ENCODE measurements around the gene TSEN54.

Gene TSEN54

DNA sequence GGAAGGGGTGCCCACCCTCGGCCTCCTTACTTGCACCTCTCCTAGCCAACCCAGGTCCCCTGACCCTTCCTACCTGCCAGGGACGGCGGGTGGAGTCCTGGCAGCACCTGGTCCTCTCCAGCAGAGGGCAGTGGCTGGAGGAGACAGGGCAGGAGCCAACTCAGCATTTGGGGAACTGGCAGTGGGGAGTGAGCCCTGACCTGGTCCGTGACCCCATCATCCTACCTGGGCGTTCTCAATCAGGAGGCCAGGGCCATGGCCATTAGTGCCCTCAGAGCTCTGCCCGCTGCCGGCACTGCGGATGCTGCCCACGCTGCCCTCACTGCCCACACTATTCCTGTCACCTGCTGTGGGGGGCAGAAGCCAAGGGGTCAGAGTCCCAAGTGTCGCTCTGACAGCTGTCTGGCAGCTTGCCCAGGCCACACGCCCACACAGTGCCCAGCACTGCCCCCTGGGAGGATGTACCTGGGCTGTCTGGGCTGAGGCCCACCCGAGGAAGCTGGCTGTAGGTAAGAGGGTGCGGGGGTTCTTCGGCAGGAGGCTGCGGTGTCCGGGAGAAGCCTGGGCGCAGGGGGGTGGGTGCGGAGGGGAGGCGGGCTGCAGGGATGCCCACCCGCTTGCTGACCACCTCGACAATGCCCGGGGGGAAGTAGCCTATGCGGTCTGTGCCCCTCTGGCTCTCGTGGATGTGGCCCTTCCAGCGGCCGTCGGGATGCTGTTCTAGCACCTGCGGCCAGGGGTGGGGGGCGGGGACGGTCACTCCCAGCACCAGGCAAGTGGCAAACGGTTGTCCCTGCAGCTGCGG is 11.8 kb upstream of the TSEN54 start:
- no peaks in the 10 kb centered on the region for H3K9me3 Mint-ChIP-seq
- H3K4me1 Mint-ChIP-seq (ENCODE audit: low read depth), result no peaks in the 10 kb centered on the region
- DNase-seq, result peak; percentile 52
- peaks cover 9% of the 10 kb centered on the region for H3K36me3 Mint-ChIP-seq (ENCODE audit: low read depth)
- H3K4me3 Mint-ChIP-seq, result no peak overlapping the region
- H3K27ac Mint-ChIP-seq, result no peak overlapping the region
- no peaks in the 10 kb centered on the region for H3K27me3 Mint-ChIP-seq

DNA sequence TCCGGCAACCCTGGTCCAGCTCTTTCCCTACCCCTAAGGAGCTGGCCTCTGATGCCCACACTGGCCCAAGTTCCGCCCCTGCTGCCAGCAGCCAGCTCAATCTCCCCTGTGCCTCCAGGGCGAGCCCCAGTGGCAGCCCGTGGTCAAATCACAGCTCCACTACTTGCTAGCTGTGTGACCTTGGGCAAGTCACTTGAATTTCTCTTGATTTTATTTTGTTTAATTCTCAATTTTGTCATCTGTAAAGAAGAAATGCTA is 11.2 kb upstream of the TSEN54 start:
- no peak overlapping the region for H3K27ac Mint-ChIP-seq
- H3K36me3 Mint-ChIP-seq (ENCODE audit: low read depth), result peaks cover 4% of the 10 kb centered on the region
- no peak for DNase-seq
- H3K27me3 Mint-ChIP-seq, result no peaks in the 10 kb centered on the region
- no peaks in the 10 kb centered on the region for H3K4me1 Mint-ChIP-seq (ENCODE audit: low read depth)
- no peaks in the 10 kb centered on the region for H3K9me3 Mint-ChIP-seq
- no peak overlapping the region for H3K4me3 Mint-ChIP-seq

DNA sequence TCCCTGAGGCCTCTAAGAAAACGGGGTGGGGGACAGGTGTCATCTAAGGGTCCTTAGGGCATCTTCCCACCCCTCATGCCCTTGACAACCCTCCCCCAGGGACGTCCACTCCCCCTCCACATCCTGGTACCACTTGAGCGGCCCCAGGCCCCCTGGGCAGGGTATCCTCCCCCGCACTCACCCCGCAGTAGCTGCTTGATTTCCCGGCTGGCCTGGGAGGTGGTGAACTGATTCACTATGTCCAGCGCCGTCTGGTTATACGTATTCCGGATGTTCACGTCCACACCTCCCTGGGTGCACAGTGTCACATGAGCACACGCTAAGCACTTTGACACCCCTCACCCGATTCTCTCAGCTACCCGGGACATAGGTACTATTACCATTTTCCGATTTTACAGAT is 10.7 kb upstream of the TSEN54 start:
- no peak for DNase-seq
- no peak overlapping the region for H3K4me3 Mint-ChIP-seq
- no peaks in the 10 kb centered on the region for H3K4me1 Mint-ChIP-seq (ENCODE audit: low read depth)
- no peaks in the 10 kb centered on the region for H3K9me3 Mint-ChIP-seq
- H3K27me3 Mint-ChIP-seq, result no peaks in the 10 kb centered on the region
- no peaks in the 10 kb centered on the region for H3K36me3 Mint-ChIP-seq (ENCODE audit: low read depth)
- no peak overlapping the region for H3K27ac Mint-ChIP-seq

DNA sequence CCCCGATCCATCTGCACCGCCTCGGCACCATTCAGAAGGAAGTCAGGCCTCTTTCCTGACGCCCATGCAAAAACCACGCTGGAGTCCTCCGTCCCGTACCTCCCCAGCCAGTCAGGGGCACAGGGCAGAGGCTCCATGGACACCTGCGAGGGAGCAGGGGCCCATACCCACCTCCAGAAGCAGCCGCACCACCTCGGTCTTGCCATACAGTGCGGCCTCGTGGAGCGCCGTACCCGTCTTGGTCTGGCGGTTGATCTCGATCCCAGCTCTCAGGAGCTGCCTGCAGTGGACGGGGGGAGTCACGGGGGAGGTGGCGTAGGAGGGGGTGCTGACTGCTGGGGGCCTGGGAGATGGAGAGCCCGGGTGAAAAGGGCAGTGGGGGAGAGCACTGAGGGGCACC is 10.2 kb upstream of the TSEN54 start:
- Mint-ChIP-seq H3K27me3 (no peaks in the 10 kb centered on the region), H3K36me3 (ENCODE audit: low read depth) (no peaks in the 10 kb centered on the region), H3K9me3 (no peaks in the 10 kb centered on the region), H3K4me3 (no peak overlapping the region), H3K27ac (no peak overlapping the region), H3K4me1 (ENCODE audit: low read depth) (no peaks in the 10 kb centered on the region)
- no peak for DNase-seq

DNA sequence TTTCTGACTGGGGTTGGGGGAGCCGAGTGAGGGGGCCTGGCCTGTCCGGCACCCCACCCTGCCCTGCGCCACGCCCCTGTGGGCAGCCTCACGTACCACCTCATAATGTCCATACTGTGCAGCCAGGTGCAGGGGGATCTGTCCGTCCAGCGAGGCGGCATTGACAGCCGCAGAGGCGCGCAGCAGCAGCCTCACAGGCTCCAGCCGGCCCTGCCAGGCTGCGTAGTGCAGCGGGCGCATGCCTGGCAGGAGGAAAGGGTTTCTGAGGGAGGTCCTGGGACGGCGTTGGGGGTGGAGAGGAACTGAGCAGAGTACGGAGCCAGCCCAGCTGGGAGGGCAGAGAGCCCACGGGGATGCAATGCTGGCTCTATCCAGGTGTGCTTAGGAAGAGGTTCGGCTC is 9.4 kb upstream of the TSEN54 start:
- Mint-ChIP-seq H3K9me3 (no peaks in the 10 kb centered on the region), H3K27me3 (no peaks in the 10 kb centered on the region), H3K4me1 (ENCODE audit: low read depth) (no peaks in the 10 kb centered on the region), H3K36me3 (ENCODE audit: low read depth) (no peaks in the 10 kb centered on the region), H3K4me3 (no peak overlapping the region), H3K27ac (no peak overlapping the region)
- DNase-seq, result no peak

DNA sequence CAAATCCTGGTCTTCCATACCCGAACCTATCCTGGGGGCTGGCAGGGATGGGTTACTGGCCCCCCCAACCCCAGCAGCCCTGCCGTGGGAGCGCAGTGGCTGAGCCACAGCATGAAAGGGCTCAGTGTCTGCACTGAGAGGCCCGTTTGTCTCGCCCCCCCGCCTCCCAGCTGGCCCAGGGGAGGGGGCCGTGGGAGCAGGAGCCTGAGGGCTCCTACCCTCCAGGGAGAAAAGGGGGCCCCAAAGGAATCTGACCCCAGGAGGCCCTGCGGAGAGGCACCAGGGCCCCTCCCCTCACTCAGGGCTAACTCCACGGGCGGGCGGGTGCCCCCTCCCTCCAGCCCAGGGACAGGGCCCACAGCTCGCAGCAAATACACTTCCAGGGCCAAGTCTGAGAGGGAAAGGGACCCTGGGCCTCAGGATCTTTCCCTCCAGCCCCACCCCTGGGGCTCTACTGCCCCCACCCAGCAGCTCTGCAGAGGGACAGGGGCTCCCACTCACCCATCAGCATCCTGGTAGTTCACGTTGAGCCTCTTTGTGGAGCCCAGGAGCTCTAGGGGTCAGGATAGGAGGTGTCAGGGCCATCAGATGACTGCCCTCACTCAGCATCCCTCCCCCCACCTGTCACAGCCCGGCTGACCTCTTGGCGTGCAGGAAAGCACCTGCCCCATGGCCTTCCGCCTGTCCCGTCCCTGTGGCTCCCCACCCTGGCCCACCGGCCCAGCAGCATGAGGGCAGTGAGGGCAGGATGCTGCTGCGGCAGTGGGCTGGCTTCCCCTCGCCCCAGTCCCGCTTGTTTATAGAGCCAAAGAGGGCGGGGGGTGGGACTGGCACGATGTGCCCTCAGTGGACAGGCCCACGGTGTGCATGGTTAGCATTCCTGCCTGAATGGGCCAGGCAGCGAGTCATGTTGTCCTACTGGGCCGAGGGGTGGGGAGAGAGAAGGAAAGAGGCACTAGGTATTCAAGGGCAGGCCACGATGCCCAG is 8.3 kb upstream of the TSEN54 start:
- DNase-seq, result no peak
- H3K27me3 Mint-ChIP-seq, result no peaks in the 10 kb centered on the region
- no peaks in the 10 kb centered on the region for H3K9me3 Mint-ChIP-seq
- no peak overlapping the region for H3K4me3 Mint-ChIP-seq
- no peaks in the 10 kb centered on the region for H3K36me3 Mint-ChIP-seq (ENCODE audit: low read depth)
- H3K27ac Mint-ChIP-seq, result no peak overlapping the region
- H3K4me1 Mint-ChIP-seq (ENCODE audit: low read depth), result no peaks in the 10 kb centered on the region

DNA sequence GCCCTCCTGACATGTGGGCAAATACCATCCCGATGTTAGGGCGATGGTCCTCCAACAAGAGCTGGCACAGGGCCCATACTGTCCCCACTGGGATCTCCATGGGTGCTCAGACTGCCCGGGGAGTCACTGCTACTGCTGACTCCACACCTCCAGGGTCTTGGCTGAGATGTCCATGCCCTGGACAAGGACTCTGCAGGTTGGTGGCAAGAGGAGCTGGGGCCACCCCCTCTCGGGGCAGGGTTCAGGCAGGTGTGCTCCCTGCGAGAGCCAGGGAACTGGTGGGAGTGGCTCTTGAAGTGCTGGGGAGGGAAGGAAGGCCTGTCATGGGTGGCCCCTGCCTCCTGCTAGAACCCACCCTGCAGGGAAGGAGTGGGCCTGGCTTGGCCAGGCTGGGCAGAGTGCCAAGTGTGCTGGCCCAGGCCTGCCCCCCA is 7.4 kb upstream of the TSEN54 start:
- H3K9me3 Mint-ChIP-seq, result no peaks in the 10 kb centered on the region

DNA sequence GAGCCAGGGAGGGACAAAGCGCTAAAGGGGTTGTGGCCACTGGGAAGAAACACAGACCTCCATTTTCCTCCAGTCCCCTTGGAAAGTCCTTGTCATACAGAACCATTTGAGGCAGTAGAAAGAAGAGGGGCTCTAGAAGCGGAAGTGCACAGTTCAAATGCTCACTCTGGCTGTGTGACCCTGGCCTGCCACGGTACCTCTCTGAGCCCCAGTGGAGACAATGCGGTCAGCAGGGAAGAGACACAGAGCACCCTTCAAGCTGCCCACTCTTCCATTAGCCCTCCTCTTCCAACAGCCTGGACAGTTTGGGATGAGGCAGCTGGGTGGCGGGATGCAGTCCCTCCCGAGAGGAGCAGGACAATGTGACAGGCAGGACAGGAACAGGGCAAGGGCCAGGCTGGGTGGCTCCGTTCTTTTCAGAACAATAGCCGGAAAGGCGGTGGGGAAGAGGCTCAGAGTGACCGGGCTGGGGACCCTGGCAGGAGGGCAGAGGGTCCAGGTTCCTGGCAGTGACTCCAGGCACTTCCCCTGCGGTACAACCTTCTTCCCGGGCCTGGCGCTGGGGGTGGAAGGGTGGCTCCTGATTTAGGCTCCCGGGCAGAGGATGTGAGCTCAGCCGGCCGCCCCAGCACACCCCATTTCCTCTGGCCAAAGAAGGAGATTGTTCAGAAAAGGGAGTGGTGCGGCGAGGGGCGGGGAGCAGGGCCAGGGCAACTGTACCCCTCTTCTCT is 6.6 kb upstream of the TSEN54 start:
- H3K4me3 Mint-ChIP-seq, result no peak overlapping the region
- H3K9me3 Mint-ChIP-seq, result no peaks in the 10 kb centered on the region
- no peak for DNase-seq
- no peak overlapping the region for H3K27ac Mint-ChIP-seq
- peaks cover 3% of the 10 kb centered on the region for H3K27me3 Mint-ChIP-seq
- H3K36me3 Mint-ChIP-seq (ENCODE audit: low read depth), result no peaks in the 10 kb centered on the region
- H3K4me1 Mint-ChIP-seq (ENCODE audit: low read depth), result peaks cover 2% of the 10 kb centered on the region

More for the DNA sequence above, 7.4 kb upstream of the TSEN54 start:
- H3K27ac Mint-ChIP-seq, result no peak overlapping the region
- peaks cover under 1% of the 10 kb centered on the region for H3K27me3 Mint-ChIP-seq
- H3K4me1 Mint-ChIP-seq (ENCODE audit: low read depth), result no peaks in the 10 kb centered on the region
- no peak overlapping the region for H3K4me3 Mint-ChIP-seq
- no peak for DNase-seq
- H3K36me3 Mint-ChIP-seq (ENCODE audit: low read depth), result no peaks in the 10 kb centered on the region

DNA sequence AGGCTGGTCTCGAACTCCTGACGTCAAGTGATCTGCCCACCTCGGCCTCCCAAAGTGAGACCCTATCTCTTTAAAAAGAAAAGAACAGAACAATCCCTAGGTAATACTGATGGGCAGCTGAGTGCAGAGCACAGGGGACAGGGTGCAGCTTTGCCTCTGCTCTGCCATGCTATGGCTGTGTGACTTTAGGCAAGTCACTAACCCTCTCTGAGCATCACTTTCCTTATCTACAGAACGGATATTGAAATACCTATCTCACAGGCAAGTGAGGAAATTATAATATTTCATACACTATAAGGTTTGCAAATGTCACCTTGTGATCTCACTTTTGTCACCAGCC is 5.1 kb upstream of the TSEN54 start:
- peaks cover 3% of the 10 kb centered on the region for H3K27me3 Mint-ChIP-seq
- H3K4me1 Mint-ChIP-seq (ENCODE audit: low read depth), result peaks cover 3% of the 10 kb centered on the region
- H3K27ac Mint-ChIP-seq, result no peak overlapping the region
- no peak overlapping the region for H3K4me3 Mint-ChIP-seq
- DNase-seq, result no peak
- H3K36me3 Mint-ChIP-seq (ENCODE audit: low read depth), result no peaks in the 10 kb centered on the region
- no peaks in the 10 kb centered on the region for H3K9me3 Mint-ChIP-seq

DNA sequence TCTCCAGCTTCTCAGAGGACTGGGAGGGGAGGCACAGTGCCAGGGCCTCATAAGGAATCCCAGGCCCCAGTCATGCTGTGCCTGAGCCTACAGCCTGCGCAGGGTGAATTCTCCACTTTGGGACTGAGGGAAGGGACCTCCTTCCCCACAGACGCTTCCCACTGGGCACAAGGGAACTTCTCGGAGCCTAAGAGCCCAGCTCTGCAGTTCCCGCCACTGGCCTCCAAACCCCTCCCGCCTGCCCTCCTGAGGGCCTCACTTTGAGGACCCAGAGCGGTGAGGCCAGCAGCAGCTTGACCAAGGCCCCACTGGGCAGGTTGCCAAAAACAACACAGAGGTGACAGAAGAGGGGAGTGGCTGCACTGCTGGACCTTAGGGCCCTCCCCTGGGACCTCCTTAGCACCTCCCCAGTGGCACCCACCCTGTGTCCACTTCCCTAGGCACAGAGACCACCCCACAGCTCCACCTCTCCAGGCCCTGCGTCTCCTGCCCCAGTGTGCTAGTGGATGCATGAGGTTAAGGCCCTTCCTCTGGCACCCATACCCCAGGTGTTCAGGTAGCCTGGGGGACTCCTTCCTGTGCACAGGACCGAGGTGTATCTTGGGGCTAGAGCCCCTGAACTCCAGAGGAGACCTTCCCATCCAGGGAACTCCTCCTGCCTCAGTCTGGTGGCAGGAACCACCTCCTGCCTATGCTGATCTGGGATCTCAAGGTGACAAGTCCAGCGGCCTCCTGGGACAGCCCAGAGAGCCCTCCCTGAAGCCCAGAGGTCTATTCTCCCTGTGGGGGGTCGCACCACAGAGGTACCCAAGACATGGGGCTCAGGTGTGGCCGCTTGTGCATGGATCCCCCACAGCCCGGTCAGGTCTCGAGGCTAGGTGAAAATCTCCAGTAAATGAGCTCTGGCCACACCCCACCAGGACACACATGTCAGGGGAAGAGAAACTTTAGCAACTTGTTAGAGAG is 4.4 kb upstream of the TSEN54 start:
- no peaks in the 10 kb centered on the region for H3K9me3 Mint-ChIP-seq
- no peak overlapping the region for H3K4me3 Mint-ChIP-seq
- peaks cover 3% of the 10 kb centered on the region for H3K4me1 Mint-ChIP-seq (ENCODE audit: low read depth)
- H3K27ac Mint-ChIP-seq, result no peak overlapping the region
- H3K27me3 Mint-ChIP-seq, result peaks cover 3% of the 10 kb centered on the region
- H3K36me3 Mint-ChIP-seq (ENCODE audit: low read depth), result no peaks in the 10 kb centered on the region
- DNase-seq, result no peak

DNA sequence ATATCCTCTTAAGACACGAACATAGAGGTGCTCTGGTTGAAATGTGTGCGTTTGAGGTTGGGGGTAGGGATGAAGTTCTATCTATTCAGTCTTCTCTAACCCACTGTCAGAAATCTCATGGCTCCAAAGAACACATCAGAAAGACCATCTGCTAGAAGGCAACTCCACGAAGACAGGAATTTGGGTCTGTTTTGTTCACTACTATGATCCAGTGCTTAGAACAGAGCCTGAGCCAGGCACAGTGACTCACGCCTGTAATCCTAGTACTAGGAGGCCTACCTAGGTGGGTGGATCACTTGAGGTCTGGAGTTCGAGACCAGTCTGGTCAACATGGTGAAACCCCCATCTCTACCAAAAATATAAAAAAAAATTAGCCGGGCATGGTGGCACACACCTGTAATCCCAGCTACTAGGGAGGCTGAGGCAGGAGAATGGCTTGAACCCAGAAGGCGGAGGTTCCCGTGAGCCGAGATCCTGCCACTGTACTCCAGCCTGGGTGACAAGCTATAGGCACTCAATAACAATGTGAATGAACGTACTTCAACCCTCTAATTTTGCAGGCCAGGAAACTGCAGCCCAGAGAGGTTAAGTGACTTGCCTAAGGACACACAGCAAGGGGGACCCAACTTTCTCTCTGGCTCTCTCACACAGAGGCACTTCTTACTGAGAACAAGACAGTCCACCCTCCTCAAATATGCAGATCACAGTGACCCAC is 3.2 kb upstream of the TSEN54 start:
- Mint-ChIP-seq H3K27ac (no peak overlapping the region), H3K36me3 (ENCODE audit: low read depth) (peaks cover 8% of the 10 kb centered on the region), H3K4me3 (no peak overlapping the region), H3K9me3 (no peaks in the 10 kb centered on the region), H3K4me1 (ENCODE audit: low read depth) (peaks cover 14% of the 10 kb centered on the region), H3K27me3 (peaks cover 3% of the 10 kb centered on the region)
- no peak for DNase-seq

DNA sequence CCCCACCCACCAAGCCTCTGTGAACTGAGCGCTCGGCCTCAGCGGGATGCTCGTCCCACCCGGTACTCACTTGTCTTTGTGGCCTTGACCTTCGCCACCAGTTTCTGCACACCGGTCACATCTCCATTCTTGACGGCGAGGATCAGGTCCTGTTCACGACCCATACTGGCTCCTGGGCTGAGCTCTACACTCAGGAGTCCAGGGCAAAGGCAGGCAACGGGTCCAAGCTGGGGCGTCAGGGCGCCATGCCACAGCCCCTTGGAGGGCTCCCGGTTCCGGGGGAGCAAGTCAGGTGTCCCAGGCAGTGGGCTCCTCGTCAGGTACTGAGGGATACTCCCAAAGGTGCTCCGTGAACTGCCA is 2.7 kb upstream of the TSEN54 start:
- peaks cover 14% of the 10 kb centered on the region for H3K36me3 Mint-ChIP-seq (ENCODE audit: low read depth)
- no peaks in the 10 kb centered on the region for H3K9me3 Mint-ChIP-seq
- no peak overlapping the region for H3K4me3 Mint-ChIP-seq
- peaks cover 3% of the 10 kb centered on the region for H3K27me3 Mint-ChIP-seq
- H3K4me1 Mint-ChIP-seq (ENCODE audit: low read depth), result peaks cover 19% of the 10 kb centered on the region
- H3K27ac Mint-ChIP-seq, result no peak overlapping the region
- DNase-seq, result no peak

DNA sequence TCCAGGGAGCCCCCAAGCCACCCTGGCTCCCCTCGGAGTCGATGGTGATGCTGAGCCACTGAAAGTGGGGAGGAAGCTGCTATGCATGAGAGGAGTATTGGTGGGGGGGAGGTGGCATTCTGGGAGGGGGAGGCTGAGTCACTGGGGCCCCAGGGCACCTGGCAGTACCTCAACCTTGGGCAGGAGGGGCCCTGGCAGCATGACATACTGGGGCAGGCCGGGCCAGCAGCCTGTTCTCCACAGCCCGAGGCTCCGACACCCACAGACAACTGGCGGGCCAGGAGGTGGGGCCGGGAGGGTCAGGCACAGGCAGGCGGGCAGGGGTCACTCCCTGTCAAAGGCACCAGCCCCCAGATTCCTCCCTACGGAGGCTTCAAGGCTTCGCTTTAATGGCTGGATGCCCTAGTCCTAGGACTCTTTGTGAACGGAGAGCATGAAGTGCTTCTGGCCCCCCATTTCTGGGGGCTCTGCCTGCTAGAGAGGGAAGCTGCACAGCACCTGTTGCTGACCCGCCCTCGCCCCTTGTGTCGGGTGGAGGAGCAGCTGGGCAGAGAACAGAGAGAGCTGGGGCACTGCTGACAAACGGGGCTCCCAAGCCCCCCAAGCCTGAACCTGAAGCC is 1.9 kb upstream of the TSEN54 start:
- Mint-ChIP-seq H3K27me3 (peaks cover 3% of the 10 kb centered on the region), H3K27ac (no peak overlapping the region), H3K4me1 (ENCODE audit: low read depth) (peaks cover 26% of the 10 kb centered on the region), H3K4me3 (peak overlapping the region; percentile 65), H3K36me3 (ENCODE audit: low read depth) (peaks cover 22% of the 10 kb centered on the region), H3K9me3 (no peaks in the 10 kb centered on the region)
- DNase-seq, result peak; percentile 42
